ENCODE measurements around the gene SNX8.

DNA sequence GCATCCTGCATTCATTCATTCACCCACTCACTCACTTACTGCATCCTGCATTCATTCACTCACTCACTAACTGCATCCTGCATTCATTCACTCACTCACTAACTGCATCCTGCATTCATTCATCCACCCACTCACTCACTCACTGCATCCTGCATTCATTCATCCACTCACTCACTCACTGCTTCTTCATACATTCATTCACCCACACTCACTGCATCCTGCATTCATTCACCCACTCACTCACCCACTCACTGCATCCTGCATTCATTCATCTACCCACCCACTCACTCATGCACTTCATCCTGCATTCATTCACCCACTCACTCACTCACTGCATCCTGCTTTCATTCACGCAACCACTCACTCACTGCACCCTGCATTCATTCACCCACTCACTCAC lies 1.5 kb upstream of the SNX8 start:
- TF ChIP-seq JUND (IDR thresholded peaks at IDR 0.05) = no peak
- no peak for TF ChIP-seq CTCF (IDR thresholded peaks at IDR 0.05; ENCODE audit: low read depth, low read length, missing input control)
- TF ChIP-seq, protein P1, sequence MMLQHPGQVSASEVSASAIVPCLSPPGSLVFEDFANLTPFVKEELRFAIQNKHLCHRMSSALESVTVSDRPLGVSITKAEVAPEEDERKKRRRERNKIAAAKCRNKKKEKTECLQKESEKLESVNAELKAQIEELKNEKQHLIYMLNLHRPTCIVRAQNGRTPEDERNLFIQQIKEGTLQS (IDR thresholded peaks at IDR 0.05) = no peak
- TF ChIP-seq SP1 (IDR thresholded peaks at IDR 0.05) = no peak
- TF ChIP-seq FOXA2 (IDR thresholded peaks at IDR 0.05) = no peak
- TF ChIP-seq RXRA (IDR thresholded peaks at IDR 0.05) = no peak

All from liver (tissue), 3 donors.